K562 (cell line): ENCODE measurements around the gene CHD2. TPM values are rescaled to one million over a fixed set of nuclear protein-coding genes. Genes with fewer than 3 reads are reported as not detected.

Source experiments
- DPF2 ChIP-seq: fragments of 450-650 bp; IDR thresholded peaks from 2 replicates; pipeline ENCODE4 v1.6.1; 2016
- FOXA1 ChIP-seq: fragments of 450-650 bp; IDR thresholded peaks from 2 replicates; pipeline ENCODE4 v1.6.1; 2016; ENCODE audit warnings: mild to moderate bottlenecking, borderline replicate concordance
- GABPA ChIP-seq: fragments of 200-800 bp; sonication (Bioruptor generic); conservative IDR thresholded peaks from 2 replicates; pipeline ENCODE4 v1.6.1; 2016; ENCODE audit warnings: low read depth, missing genetic modification characterization, missing compliant biosample characterization
- HNRNPL ChIP-seq: fragments of 200-400 bp; formaldehyde crosslinking; IDR thresholded peaks from 2 replicates; pipeline ENCODE4 v1.6.1; 2017; ENCODE audit warnings: low read depth, mild to moderate bottlenecking, low read length
- HNRNPLL ChIP-seq: fragments of 200-400 bp; formaldehyde crosslinking; IDR thresholded peaks from 2 replicates; pipeline ENCODE4 v1.6.1; 2017; ENCODE audit warnings: low read length, low read depth, mild to moderate bottlenecking; ENCODE audit not compliant: poor library complexity, severe bottlenecking
- MEIS2 ChIP-seq: fragments of 450-650 bp; IDR thresholded peaks from 2 replicates; pipeline ENCODE4 v1.6.1; 2014; ENCODE audit warnings: mild to moderate bottlenecking; ENCODE audit not compliant: partially characterized antibody
- MXI1 ChIP-seq: IDR thresholded peaks from 2 replicates; pipeline ENCODE4 v1.6.1; 2011; ENCODE audit warnings: low read depth, mild to moderate bottlenecking, improper control_type of control experiment, low read length
- RBM34 ChIP-seq: fragments of 200-400 bp; formaldehyde crosslinking; IDR thresholded peaks from 2 replicates; pipeline ENCODE4 v1.6.1; 2018; ENCODE audit warnings: low read length, borderline replicate concordance; ENCODE audit not compliant: insufficient read depth
- RNF2 ChIP-seq: sonication (generic); IDR thresholded peaks from 2 replicates; pipeline ENCODE4 v1.6.1; 2016
- SNIP1 ChIP-seq: fragments of 450-650 bp; IDR thresholded peaks from 2 replicates; pipeline ENCODE4 v1.7.1; 2017; ENCODE audit warnings: low read depth, mild to moderate bottlenecking
- TARDBP ChIP-seq: fragments of 450-650 bp; IDR thresholded peaks from 2 replicates; pipeline ENCODE4 v1.6.1; 2016
- TCF3 ChIP-seq: sonication (generic); formaldehyde crosslinking; IDR thresholded peaks from 2 replicates; pipeline ENCODE4 v1.4.0; 2020; ENCODE audit warnings: mild to moderate bottlenecking, missing genetic modification reagents
- ZNF436 ChIP-seq: fragments of 250-450, 450-650 bp; sonication (Bioruptor Pico); formaldehyde crosslinking; IDR thresholded peaks from 2 replicates; pipeline ENCODE4 v1.7.0; 2020; ENCODE audit warnings: mild to moderate bottlenecking
- polyA plus RNA-seq, 8 experiments: library from polyadenylated mRNA; depleted of rRNA in 4 of 8; stranded (reverse) in 5 of 8; unstranded in 3 of 8; fragments of >200 nt; fragmentation: Nextera tagmentation in 2 of 8; fragmentation: Illumina TruSeq in 1 of 8; extraction: Ambion mirVana in 2 of 8; extraction: Trizol in 1 of 8; gene quantifications; 2 replicates each; pipeline versions ENCODE4 v1.2.1 to v1.2.3, GENCODE V29; 2011 to 2014; ENCODE audit warnings: inconsistent platforms in 1 of 8, missing spikeins in 1 of 8
- total RNA-seq, 7 experiments: library from RNA; depleted of rRNA in 6 of 7; stranded (reverse); fragments of >200 nt in 6 of 7; fragmentation: Illumina TruSeq in 2 of 7; extraction: Trizol in 2 of 7; gene quantifications; 2 replicates each; pipeline versions ENCODE4 v1.2.1 to v1.2.3, GENCODE V29; 2011 to 2021; ENCODE audit warnings: low replicate concordance in 1 of 7
- TF ChIP-seq, protein P1 (sequence below): sonication (generic); formaldehyde crosslinking; IDR thresholded peaks from 2 replicates; pipeline ENCODE4 v1.8.0; 2023; ENCODE audit warnings: missing genetic modification reagents, mild to moderate bottlenecking, borderline replicate concordance
- TF ChIP-seq, protein P2 (sequence below): fragments of 250-450 bp; sonication (Bioruptor Pico); IDR thresholded peaks from 2 replicates; pipeline ENCODE4 v1.4.0; 2020
- TF ChIP-seq, protein P3 (sequence below): fragments of 200-800 bp; sonication (Bioruptor generic); IDR thresholded peaks from 2 replicates; pipeline ENCODE4 v1.6.1; 2017; ENCODE audit warnings: missing genetic modification characterization, missing compliant biosample characterization

Gene CHD2
- total and polyA plus RNA-seq, 9 of the 15 experiments (the other 6 are each of a cell fraction or from before 2014, with no cell fraction given) = 38.9 to 70.8 (median 56.2) TPM

DNA sequence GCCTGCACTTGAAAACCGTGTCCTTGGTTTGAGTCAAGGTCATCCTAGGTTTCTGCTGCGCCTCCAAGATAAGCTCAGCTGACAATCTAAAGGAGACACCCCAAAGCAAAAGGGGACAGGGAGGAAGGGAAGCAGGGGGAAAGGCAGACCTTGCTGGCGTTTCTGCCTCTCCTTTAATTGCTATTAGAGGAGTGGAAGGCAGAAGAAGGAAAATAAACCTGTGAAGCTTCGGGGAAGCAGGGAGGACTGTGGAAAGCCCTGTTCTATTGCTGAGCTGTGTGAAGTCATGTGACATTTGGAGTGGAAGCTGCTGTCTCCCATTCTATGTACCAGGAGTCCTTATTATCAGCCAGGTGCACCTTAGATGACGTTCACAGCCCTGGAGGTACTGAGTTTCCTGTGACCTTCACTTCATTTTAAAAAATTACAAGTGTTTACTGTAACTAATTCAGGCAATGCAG is 21.5 kb upstream of the CHD2 start (continued):
- TF ChIP-seq, protein P1, sequence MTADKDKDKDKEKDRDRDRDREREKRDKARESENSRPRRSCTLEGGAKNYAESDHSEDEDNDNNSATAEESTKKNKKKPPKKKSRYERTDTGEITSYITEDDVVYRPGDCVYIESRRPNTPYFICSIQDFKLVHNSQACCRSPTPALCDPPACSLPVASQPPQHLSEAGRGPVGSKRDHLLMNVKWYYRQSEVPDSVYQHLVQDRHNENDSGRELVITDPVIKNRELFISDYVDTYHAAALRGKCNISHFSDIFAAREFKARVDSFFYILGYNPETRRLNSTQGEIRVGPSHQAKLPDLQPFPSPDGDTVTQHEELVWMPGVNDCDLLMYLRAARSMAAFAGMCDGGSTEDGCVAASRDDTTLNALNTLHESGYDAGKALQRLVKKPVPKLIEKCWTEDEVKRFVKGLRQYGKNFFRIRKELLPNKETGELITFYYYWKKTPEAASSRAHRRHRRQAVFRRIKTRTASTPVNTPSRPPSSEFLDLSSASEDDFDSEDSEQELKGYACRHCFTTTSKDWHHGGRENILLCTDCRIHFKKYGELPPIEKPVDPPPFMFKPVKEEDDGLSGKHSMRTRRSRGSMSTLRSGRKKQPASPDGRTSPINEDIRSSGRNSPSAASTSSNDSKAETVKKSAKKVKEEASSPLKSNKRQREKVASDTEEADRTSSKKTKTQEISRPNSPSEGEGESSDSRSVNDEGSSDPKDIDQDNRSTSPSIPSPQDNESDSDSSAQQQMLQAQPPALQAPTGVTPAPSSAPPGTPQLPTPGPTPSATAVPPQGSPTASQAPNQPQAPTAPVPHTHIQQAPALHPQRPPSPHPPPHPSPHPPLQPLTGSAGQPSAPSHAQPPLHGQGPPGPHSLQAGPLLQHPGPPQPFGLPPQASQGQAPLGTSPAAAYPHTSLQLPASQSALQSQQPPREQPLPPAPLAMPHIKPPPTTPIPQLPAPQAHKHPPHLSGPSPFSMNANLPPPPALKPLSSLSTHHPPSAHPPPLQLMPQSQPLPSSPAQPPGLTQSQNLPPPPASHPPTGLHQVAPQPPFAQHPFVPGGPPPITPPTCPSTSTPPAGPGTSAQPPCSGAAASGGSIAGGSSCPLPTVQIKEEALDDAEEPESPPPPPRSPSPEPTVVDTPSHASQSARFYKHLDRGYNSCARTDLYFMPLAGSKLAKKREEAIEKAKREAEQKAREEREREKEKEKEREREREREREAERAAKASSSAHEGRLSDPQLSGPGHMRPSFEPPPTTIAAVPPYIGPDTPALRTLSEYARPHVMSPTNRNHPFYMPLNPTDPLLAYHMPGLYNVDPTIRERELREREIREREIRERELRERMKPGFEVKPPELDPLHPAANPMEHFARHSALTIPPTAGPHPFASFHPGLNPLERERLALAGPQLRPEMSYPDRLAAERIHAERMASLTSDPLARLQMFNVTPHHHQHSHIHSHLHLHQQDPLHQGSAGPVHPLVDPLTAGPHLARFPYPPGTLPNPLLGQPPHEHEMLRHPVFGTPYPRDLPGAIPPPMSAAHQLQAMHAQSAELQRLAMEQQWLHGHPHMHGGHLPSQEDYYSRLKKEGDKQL = no peak
- TF ChIP-seq DPF2 (peak; percentile 86), MEIS2 (no peak), TCF3 (CRISPR knock-in tag) (peak; percentile 82), RBM34 (no peak), HNRNPLL (no peak), ZNF436 (no peak), SNIP1 (no peak), RNF2 (peak; percentile 49; the same call in 1 of the 2 replicates), HNRNPL (no peak), FOXA1 (no peak), MXI1 (no peak), TARDBP (no peak), GABPA (tag) (no peak)
- TF ChIP-seq, protein P2, sequence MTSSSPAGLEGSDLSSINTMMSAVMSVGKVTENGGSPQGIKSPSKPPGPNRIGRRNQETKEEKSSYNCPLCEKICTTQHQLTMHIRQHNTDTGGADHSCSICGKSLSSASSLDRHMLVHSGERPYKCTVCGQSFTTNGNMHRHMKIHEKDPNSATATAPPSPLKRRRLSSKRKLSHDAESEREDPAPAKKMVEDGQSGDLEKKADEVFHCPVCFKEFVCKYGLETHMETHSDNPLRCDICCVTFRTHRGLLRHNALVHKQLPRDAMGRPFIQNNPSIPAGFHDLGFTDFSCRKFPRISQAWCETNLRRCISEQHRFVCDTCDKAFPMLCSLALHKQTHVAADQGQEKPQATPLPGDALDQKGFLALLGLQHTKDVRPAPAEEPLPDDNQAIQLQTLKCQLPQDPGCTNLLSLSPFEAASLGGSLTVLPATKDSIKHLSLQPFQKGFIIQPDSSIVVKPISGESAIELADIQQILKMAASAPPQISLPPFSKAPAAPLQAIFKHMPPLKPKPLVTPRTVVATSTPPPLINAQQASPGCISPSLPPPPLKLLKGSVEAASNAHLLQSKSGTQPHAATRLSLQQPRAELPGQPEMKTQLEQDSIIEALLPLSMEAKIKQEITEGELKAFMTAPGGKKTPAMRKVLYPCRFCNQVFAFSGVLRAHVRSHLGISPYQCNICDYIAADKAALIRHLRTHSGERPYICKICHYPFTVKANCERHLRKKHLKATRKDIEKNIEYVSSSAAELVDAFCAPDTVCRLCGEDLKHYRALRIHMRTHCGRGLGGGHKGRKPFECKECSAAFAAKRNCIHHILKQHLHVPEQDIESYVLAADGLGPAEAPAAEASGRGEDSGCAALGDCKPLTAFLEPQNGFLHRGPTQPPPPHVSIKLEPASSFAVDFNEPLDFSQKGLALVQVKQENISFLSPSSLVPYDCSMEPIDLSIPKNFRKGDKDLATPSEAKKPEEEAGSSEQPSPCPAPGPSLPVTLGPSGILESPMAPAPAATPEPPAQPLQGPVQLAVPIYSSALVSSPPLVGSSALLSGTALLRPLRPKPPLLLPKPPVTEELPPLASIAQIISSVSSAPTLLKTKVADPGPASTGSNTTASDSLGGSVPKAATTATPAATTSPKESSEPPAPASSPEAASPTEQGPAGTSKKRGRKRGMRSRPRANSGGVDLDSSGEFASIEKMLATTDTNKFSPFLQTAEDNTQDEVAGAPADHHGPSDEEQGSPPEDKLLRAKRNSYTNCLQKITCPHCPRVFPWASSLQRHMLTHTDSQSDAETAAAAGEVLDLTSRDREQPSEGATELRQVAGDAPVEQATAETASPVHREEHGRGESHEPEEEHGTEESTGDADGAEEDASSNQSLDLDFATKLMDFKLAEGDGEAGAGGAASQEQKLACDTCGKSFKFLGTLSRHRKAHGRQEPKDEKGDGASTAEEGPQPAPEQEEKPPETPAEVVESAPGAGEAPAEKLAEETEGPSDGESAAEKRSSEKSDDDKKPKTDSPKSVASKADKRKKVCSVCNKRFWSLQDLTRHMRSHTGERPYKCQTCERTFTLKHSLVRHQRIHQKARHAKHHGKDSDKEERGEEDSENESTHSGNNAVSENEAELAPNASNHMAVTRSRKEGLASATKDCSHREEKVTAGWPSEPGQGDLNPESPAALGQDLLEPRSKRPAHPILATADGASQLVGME (CRISPR knock-in tag) = no peak
- TF ChIP-seq, protein P3, sequence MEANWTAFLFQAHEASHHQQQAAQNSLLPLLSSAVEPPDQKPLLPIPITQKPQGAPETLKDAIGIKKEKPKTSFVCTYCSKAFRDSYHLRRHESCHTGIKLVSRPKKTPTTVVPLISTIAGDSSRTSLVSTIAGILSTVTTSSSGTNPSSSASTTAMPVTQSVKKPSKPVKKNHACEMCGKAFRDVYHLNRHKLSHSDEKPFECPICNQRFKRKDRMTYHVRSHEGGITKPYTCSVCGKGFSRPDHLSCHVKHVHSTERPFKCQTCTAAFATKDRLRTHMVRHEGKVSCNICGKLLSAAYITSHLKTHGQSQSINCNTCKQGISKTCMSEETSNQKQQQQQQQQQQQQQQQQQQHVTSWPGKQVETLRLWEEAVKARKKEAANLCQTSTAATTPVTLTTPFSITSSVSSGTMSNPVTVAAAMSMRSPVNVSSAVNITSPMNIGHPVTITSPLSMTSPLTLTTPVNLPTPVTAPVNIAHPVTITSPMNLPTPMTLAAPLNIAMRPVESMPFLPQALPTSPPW (CRISPR knock-in tag) = no peak; the same call in 1 of the 2 replicates
